Measurements from ENCODE around the gene SPEG. TPM values are rescaled to one million over a fixed set of nuclear protein-coding genes. Genes with fewer than 3 reads are reported as not detected.

SPEG gene
- total and polyA plus RNA-seq, 2 of the 8 experiments (the other 6 are each of a cell fraction or from before 2014, with no cell fraction given) = 19.9 to 32.0 TPM

DNA sequence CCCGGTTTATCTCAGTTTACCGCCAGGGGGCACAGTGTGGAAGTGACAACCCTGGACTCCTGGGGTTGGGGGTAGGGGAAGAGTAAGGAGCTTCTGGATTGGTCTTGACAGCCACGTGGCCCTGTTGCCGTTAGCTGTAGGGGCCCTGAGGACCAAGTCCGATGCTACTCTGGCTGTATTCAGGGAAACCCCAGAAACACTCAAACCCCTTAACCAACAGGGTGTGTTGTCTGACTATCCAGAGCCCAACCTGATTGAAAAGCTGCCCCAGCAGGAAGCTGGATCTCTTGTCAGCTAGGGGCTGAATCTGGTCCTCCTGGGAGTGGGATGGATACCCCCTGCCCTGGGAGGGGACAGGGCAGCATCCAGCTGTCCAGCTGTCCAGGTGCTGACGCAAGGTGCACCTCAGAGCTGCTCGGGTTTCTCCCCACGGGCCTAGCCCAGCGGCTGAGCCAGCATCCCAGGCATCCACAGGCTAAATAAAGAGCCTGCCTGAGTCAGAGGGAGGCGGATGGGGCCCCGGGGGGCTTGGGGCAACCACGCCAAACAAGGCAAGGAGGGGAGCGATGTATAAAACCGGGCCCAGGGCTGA is 61.0 kb downstream of the SPEG start (continued):
- TF ChIP-seq, protein P1, sequence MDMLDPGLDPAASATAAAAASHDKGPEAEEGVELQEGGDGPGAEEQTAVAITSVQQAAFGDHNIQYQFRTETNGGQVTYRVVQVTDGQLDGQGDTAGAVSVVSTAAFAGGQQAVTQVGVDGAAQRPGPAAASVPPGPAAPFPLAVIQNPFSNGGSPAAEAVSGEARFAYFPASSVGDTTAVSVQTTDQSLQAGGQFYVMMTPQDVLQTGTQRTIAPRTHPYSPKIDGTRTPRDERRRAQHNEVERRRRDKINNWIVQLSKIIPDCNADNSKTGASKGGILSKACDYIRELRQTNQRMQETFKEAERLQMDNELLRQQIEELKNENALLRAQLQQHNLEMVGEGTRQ (IDR thresholded peaks at IDR 0.05; ENCODE audit: low read length) = peak; percentile 85
- TF ChIP-seq, protein P2, sequence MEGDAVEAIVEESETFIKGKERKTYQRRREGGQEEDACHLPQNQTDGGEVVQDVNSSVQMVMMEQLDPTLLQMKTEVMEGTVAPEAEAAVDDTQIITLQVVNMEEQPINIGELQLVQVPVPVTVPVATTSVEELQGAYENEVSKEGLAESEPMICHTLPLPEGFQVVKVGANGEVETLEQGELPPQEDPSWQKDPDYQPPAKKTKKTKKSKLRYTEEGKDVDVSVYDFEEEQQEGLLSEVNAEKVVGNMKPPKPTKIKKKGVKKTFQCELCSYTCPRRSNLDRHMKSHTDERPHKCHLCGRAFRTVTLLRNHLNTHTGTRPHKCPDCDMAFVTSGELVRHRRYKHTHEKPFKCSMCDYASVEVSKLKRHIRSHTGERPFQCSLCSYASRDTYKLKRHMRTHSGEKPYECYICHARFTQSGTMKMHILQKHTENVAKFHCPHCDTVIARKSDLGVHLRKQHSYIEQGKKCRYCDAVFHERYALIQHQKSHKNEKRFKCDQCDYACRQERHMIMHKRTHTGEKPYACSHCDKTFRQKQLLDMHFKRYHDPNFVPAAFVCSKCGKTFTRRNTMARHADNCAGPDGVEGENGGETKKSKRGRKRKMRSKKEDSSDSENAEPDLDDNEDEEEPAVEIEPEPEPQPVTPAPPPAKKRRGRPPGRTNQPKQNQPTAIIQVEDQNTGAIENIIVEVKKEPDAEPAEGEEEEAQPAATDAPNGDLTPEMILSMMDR (IDR thresholded peaks at IDR 0.05; ENCODE audit: control extremely low read depth in 1 of 3, insufficient read depth in 1 of 3, low read depth in 1 of 3, low read length in 3 of 3) = peak in 2 of 3 experiments; percentile 75 to 76; a peak in 3 of 4 replicates
- no peak for TF ChIP-seq YY1 (IDR thresholded peaks at IDR 0.05; ENCODE audit: low read depth, low read length)
- TF ChIP-seq JUN (IDR thresholded peaks at IDR 0.05; ENCODE audit: low read depth, low read length) = no peak
